Peyer's patch (tissue), 4 donors: ENCODE measurements around the gene XKR7.

Experiments
- POLR2A ChIP-seq, 2 donors: fragments of 450-650 bp; IDR thresholded peaks; one replicate each; pipeline ENCODE4 v1.5.1; 2017; ENCODE audit warnings: antibody characterized with exemption in 2 of 2, mild to moderate bottlenecking in 2 of 2, moderate library complexity in 2 of 2
- TF ChIP-seq, protein P1 (sequence below), 6 experiments: fragments of 450-650 bp in 4 of 6; fragments of 200-600 bp in 2 of 6; sonication (generic) in 1 of 6; IDR thresholded peaks; one replicate each; pipeline ENCODE4 v1.5.1; 2017 to 2019; ENCODE audit warnings: antibody characterized with exemption in 6 of 6, mild to moderate bottlenecking in 3 of 6, moderate library complexity in 1 of 6

DNA sequence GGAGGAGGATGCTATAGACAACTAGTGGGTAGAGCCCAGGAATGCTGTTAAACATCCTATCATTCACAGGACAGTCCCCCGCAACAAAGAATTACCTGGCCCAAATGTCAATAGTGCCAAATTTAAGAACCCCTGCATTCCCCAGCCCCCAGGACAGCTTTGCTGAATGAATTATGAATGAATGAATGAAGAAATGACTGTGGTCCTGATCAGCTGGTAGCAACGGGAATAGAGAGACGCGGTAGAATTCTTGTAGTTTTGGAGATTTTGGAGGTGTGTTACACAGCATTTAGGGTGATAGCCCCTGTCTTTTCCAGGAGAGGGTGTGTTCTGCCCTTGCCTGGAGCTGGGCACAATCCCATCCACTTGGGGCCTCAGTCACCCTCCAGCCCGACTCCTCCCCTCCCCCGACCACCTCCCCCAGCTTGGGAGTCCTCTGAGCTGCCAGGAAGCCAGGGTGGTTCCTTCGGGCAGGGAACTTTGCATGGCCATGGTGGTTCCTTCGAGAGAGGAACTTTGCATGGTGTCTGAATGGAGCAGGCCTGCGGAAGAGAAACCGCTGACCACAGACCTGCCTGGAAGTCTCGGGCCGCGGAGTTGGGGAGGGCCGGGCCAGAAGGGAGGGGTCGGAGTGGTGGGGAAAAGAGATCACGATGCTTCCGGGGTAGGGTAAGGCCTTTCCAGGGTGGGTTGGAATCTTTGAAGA, 83.1 kb downstream of the XKR7 start:
- TF ChIP-seq, protein P1, sequence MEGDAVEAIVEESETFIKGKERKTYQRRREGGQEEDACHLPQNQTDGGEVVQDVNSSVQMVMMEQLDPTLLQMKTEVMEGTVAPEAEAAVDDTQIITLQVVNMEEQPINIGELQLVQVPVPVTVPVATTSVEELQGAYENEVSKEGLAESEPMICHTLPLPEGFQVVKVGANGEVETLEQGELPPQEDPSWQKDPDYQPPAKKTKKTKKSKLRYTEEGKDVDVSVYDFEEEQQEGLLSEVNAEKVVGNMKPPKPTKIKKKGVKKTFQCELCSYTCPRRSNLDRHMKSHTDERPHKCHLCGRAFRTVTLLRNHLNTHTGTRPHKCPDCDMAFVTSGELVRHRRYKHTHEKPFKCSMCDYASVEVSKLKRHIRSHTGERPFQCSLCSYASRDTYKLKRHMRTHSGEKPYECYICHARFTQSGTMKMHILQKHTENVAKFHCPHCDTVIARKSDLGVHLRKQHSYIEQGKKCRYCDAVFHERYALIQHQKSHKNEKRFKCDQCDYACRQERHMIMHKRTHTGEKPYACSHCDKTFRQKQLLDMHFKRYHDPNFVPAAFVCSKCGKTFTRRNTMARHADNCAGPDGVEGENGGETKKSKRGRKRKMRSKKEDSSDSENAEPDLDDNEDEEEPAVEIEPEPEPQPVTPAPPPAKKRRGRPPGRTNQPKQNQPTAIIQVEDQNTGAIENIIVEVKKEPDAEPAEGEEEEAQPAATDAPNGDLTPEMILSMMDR (IDR thresholded peaks at IDR 0.05): no peak
- no peak for TF ChIP-seq POLR2A (IDR thresholded peaks at IDR 0.05)
